ENCODE results near the gene TARS3.

Gene TARS3

DNA sequence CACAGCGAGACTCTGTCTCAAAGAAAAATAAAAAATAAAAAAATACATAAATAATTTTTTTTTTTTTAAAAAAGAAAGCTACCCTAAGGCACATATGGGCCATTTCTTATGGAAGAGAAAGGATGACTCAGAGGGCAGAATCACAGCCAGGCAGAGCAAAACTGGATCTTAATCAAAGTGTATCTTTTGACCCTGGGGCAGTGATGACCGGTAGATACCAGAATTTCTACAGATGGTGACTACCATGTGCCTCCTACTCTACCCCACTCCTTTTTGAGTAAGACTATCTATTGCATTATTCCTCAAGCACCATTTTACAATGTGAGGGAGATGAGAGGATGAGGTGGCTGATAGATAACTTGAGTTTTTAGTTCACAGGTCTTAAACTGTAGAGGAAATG is 26.0 kb downstream of the TARS3 start:
- no peak for DNase-seq (ENCODE audit: low read depth in 2 of 2)

DNA sequence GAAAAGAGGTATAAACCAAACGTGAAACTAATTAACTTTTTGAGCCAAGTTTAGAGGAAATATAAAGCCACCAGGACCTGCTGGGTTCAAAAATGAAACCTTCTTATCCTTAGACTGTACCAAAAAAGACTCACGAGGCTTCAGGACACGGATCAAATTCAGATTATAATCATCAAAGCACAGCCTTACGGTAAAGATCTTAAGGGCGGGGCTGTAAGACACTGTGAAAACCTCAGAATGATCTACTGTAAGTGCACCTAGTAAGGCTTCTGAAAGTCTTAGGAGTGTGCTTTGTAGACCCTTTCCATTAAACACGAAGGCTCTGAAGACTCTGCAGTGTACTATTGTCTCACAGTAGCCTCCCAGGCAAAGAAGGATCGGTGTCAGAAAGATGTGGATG is 26.8 kb downstream of the TARS3 start:
- no peak for DNase-seq (ENCODE audit: low read depth in 2 of 2)

DNA sequence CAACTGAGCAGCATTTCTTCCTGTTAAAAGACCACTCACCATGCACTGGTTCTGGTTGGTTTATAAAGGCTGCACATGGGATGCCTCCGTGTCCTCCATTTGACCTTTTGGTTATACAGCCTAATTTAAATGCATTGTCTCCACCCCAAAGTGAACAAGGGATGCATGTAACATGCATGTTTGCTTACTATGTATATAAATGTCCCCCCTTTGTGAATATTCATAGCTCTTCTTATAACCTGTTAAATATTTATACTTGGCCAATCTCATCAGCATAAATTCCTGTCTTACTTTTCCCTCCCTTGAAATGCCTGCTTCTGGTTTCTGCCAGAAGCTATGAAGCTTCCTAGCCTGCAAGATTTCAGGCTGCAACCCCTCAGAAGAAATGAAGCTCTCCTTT is 27.4 kb downstream of the TARS3 start:
- no peak for DNase-seq (ENCODE audit: low read depth in 2 of 2)

DNA sequence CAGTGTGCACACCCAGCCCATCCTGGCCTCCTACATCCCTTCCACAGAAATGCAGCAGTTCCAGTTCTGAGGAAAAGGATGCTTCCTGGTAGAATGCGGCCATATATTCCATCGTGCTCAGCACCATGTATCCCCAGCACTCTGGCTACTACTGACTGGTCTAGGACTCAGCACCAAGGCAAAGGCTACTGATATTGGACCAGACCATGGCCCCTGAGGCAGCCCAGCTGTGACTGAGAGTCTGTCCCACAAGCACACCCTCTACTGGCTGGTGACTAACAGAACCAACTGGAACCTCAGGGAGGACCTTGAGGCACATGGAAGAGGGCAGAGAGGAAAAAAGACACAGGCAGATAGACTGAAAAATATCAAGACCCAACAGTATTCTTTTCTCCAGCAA is 30.0 kb downstream of the TARS3 start:
- DNase-seq (ENCODE audit: low read depth in 2 of 2) = no peak

DNA sequence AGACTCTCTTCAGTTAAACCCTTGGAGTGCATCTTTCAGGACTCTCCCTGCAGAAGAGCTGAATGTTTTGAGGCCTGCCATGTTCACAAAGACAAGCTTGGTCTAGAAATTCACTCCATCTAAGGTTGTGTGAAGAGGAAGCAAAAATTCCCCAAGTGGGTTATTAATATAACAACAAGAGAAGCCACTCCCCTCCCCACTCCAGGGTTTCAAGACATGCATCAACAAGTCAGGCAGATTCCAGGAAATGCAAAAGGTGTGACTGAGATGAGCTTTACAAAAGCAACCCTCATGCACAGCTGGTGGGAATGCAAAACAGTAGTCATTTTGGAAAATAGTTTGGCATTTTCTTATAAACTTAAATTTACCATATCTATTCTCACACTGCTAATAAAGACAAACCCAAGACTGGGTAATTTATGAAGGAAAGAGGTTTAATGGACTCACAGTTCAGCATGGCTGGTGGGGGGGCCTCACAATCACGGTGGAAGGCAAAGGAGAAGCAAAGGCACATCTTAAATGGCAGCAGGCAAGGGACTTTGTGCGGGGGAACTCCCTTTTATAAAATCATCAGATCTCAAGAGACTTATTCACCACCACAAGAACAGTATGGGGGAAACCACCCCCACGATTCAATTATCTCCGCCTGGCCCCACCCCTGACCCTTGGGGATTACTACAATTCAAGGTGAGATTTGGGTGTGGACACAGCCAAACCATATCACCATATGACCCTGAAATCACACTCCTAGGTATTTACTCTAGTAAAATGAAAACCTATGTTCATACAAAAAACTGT is 31.3 kb downstream of the TARS3 start:
- DNase-seq (ENCODE audit: low read depth in 2 of 2) = no peak

DNA sequence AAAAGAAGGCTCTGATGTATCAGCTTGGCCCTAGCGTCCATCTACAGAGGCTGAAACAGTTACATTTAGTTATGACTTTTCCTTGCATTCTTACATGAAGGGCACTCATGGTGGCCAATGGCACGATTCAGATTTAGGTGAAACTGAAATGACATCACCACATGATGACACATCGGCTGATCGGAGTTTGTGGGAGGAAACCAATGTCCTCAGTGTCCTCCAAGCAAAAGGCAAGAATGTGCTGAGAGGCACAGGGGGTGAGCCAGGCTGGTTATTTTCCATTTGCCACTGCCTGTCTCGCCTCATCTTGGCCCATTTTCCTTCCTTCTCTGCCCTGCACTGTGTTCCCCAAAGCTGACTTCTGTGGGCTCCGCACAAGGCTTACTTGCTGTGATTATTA is 34.4 kb downstream of the TARS3 start:
- peak in 1 of 2 experiments; percentile 19 for DNase-seq (ENCODE audit: low read depth in 2 of 2)

- DNase-seq (ENCODE audit: low read depth in 2 of 2) = no peak
Measured at GRCh38 chr15:101686718-101687117, 37.6 kb downstream of the TARS3 start.

- no peak for DNase-seq (ENCODE audit: low read depth in 2 of 2)
Measured at GRCh38 chr15:101684877-101685276, 39.4 kb downstream of the TARS3 start.

DNA sequence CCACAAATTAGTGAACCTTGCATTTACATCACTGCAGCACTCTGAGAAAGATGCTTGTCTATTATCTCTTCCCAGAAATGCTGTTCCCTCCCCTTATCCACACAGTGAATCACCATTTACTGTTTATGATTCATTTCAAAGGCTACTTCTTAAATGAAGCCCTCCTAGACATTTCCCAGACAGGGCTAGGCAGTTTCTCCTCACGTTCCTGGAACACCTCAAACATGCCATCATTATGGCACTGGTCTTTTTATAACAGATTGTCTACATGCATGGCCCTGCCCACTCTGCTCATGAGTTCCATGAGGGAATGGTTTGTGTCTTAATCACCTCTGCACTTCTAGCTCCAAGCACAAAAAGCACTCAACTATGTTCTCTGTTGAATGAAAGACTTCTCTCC is 39.9 kb downstream of the TARS3 start:
- DNase-seq (ENCODE audit: low read depth in 2 of 2) = no peak

- no peak for DNase-seq (ENCODE audit: low read depth in 2 of 2)
Measured at GRCh38 chr15:101679806-101680205, 44.5 kb downstream of the TARS3 start.

DNA sequence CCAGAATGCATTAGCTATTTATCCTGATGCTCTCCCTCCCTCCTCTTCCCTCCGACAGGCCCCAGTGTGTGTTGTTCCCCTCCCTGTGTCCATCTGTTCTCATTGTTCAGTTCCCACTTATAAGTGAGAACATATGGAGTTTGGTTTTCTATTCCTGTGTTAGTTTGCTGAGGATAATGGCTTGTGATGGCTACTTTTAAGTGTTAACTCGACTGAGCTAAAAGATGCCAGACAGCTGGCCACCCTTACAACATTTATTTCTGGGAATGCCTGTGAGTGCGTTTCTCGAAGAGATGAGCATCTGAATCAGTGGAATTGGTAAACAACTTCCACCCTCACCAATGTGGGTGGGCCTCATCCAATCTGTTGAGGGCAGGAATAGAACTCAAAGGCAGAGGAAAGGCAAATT is 47.3 kb downstream of the TARS3 start:
- no peak for DNase-seq (ENCODE audit: low read depth in 2 of 2)

- no peak for DNase-seq (ENCODE audit: low read depth in 2 of 2)
Measured at GRCh38 chr15:101675796-101676582, 48.3 kb downstream of the TARS3 start.

DNA sequence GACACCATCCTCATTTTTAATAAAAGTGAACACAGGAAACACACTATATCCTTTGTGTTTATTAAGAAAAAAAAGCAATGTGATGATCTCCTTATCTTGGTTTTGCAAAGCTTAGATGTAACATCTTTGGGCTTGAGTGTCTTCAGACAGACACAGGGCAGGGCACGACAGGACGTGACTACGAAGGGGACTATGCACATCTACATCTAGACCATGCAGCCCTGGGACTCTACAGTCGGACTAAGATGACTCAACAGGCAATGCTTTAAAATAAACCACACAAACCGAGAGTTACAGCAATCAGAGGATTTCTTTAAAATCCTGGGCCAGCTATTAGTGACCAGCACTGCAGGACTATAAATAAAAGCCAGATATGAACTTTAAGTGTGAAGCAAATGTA is 49.3 kb downstream of the TARS3 start:
- no peak for DNase-seq (ENCODE audit: low read depth in 2 of 2)

DNA sequence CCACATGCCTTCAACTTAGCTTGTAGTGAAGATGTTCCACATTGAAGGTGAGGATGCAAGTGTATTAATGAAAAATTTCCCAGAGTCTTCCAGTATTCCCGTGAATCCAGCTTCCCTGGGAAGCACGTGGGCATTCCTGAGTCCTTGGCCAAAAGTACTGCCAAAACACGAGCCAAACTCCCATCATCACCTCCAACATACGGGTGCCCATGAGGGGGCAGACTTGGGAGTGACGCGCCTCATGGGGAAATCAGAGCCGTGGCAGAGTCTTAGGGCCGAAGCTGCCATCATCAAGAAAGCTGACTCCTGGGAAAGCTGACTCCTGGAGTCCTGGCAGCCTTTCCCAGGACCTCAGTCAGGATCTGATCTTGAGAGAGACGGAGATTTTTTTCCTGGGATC is 52.0 kb downstream of the TARS3 start:
- no peak for DNase-seq (ENCODE audit: low read depth in 2 of 2)

- no peak for DNase-seq (ENCODE audit: low read depth in 2 of 2)
Measured at GRCh38 chr15:101669744-101670143, 54.5 kb downstream of the TARS3 start.

GRCh38 chr15:101667881-101668280 is 56.4 kb downstream of the TARS3 start:
- no peak for DNase-seq (ENCODE audit: low read depth in 2 of 2)

- DNase-seq (ENCODE audit: low read depth in 2 of 2) = no peak
Measured at GRCh38 chr15:101664303-101664913, 59.9 kb downstream of the TARS3 start.

DNA sequence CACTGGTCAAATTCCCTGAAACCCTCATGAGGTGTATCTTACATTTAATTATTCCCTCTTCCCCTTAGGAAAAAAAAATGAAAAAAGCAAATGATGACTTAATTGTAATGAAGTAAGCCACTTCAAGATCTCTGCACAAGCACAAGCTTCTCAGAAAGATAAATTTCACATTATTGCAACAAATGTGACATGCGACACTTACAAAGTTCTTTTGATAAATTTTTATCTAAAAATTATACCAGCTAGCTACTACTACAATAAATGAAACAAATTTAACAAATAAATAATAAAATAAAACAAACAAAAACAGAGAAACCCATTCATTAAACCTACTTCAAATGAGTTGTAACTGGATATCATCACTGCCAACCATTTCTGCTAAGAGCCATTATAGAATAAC is 62.1 kb downstream of the TARS3 start:
- DNase-seq (ENCODE audit: low read depth in 2 of 2) = no peak

GRCh38 chr15:101660005-101660404 is 64.3 kb downstream of the TARS3 start:
- no peak for DNase-seq (ENCODE audit: low read depth in 2 of 2)

DNA sequence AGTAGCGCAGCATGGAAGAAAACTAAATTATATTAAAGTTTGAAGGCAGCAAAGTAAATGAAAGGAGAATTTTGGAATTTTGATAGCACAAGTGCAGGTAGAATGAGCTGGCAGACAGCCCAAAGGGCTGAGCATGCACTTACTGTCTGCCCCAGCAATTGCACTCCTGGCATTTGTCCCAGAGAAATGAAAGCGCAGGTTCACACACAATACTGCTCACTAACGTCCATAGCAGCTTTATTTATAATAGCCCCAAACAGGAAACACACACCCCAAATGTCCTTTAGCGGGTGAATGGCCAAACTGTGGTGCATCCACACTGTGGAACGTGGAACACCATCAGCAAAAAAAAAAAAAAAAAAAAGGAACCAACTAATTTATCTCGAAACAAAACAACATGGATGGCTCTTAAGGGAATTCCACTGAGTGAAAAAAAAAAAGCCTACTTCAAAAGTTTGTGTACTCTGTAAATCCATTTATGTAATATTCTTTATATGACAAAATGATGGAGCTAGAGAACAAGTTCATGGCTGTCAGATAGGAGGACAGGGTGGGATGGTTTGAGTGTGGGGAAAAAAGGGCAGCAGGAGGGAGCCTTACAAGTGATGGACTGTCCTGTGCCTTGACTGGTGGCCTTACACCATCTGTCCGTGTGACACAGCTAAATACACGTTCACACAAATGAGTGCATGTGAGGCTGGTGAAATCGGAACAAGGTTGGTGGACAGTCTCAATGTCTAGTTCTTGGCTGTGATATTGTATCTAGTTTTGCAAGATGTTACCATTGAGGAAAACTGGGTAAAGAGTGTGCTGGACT is 66.1 kb downstream of the TARS3 start:
- DNase-seq (ENCODE audit: low read depth in 2 of 2) = no peak

GRCh38 chr15:101657171-101657570 is 67.1 kb downstream of the TARS3 start:
- no peak for DNase-seq (ENCODE audit: low read depth in 2 of 2)

All from stimulated activated CD4-positive, alpha-beta T cell treated with anti-CD3 and anti-CD28 coated beads, Interleukin-12 subunit alpha, Interleukin-12 subunit beta, amount 100 ng/mL, for 24 hours (primary cell).